WTC11 (cell line): ENCODE data around the gene KIAA0753. TPM values are rescaled to one million over a fixed set of nuclear protein-coding genes. Genes with fewer than 3 reads are reported as not detected.

Source experiments
- ATAC-seq: fragments of 200-7000 bp; cut with Tn5 transposase; 2 replicates; pipeline ENCODE4 v1.10.0; 2021; ENCODE audit warnings: mild to moderate bottlenecking, moderate library complexity
- CTCF ChIA-PET: fragments of 300-600 bp; sonication (Branson Sonifier 250); formaldehyde crosslinking; loops from one replicate; lab custom pipeline; 2021; ENCODE audit warnings: antibody characterized with exemption; lab: Charles Lee
- POLR2A ChIA-PET: fragments of 350-600 bp; sonication (Branson Sonifier 250); formaldehyde crosslinking; loops from one replicate; lab custom pipeline; 2021; ENCODE audit warnings: antibody characterized with exemption; lab: Charles Lee
- DNase-seq: peaks from one replicate; pipeline ENCODE4 v3.0.0; 2021; ENCODE audit warnings: low spot score
- H3K27ac Mint-ChIP-seq: 2 replicates; pipeline ENCODE4 v1.8.0; 2021; ENCODE audit warnings: mixed read lengths
- H3K27me3 Mint-ChIP-seq: 2 replicates; pipeline ENCODE4 v1.8.0; 2021; ENCODE audit warnings: low read depth, mild to moderate bottlenecking, moderate library complexity, mixed read lengths
- H3K36me3 Mint-ChIP-seq: 2 replicates; pipeline ENCODE4 v1.8.0; 2021; ENCODE audit warnings: mixed read lengths
- H3K4me1 Mint-ChIP-seq: 2 replicates; pipeline ENCODE4 v1.8.0; 2022; ENCODE audit warnings: mixed read lengths
- H3K4me3 Mint-ChIP-seq: 2 replicates; pipeline ENCODE4 v1.8.0; 2021; ENCODE audit warnings: mild to moderate bottlenecking, moderate library complexity, mixed read lengths
- H3K9me3 Mint-ChIP-seq: 2 replicates; pipeline ENCODE4 v1.8.0; 2021; ENCODE audit warnings: mixed read lengths
- AFF4 ChIP-seq: sonication (generic); formaldehyde crosslinking; IDR thresholded peaks from 2 replicates; pipeline ENCODE4 v1.8.1; 2023; ENCODE audit warnings: mild to moderate bottlenecking, missing genetic modification reagents, borderline replicate concordance
- ATF2 ChIP-seq: sonication (generic); formaldehyde crosslinking; IDR thresholded peaks from 2 replicates; pipeline ENCODE4 v1.8.1; 2022; ENCODE audit warnings: low read depth, missing genetic modification reagents, borderline replicate concordance
- ATF3 ChIP-seq: sonication (generic); formaldehyde crosslinking; conservative IDR thresholded peaks from 2 replicates; pipeline ENCODE4 v1.8.1; 2022; ENCODE audit warnings: mild to moderate bottlenecking, missing genetic modification reagents
- CREM ChIP-seq: sonication (generic); formaldehyde crosslinking; IDR thresholded peaks from 2 replicates; pipeline ENCODE4 v1.8.1; 2022; ENCODE audit warnings: mild to moderate bottlenecking, missing genetic modification reagents, moderate library complexity
- E2F4 ChIP-seq: sonication (generic); formaldehyde crosslinking; IDR thresholded peaks from 2 replicates; pipeline ENCODE4 v1.8.1; 2022; ENCODE audit warnings: low read depth, mild to moderate bottlenecking, moderate library complexity, missing genetic modification reagents, borderline replicate concordance
- ETV6 ChIP-seq: sonication (generic); formaldehyde crosslinking; IDR thresholded peaks from 2 replicates; pipeline ENCODE4 v1.8.1; 2022; ENCODE audit warnings: mild to moderate bottlenecking, missing genetic modification reagents
- FOXK1 ChIP-seq: sonication (generic); formaldehyde crosslinking; IDR thresholded peaks from 2 replicates; pipeline ENCODE4 v1.8.0; 2022; ENCODE audit warnings: mild to moderate bottlenecking, moderate library complexity, missing genetic modification reagents
- FOXP4 ChIP-seq: sonication (generic); formaldehyde crosslinking; IDR thresholded peaks from 2 replicates; pipeline ENCODE4 v1.8.0; 2022; ENCODE audit warnings: mild to moderate bottlenecking, missing genetic modification reagents
- HMGA2 ChIP-seq: fragments of 250-450 bp; sonication (Bioruptor Pico); IDR thresholded peaks from 2 replicates; pipeline ENCODE4 v1.4.0; 2021; ENCODE audit warnings: mild to moderate bottlenecking, moderate library complexity
- KAT7 ChIP-seq: sonication (generic); formaldehyde crosslinking; IDR thresholded peaks from 2 replicates; pipeline ENCODE4 v1.8.1; 2023; ENCODE audit warnings: missing genetic modification reagents, mild to moderate bottlenecking, borderline replicate concordance
- MLX ChIP-seq: sonication (generic); formaldehyde crosslinking; IDR thresholded peaks from 2 replicates; pipeline ENCODE4 v1.8.1; 2023; ENCODE audit warnings: mild to moderate bottlenecking, missing genetic modification reagents, moderate library complexity
- TP53 ChIP-seq: sonication (generic); formaldehyde crosslinking; IDR thresholded peaks from 2 replicates; pipeline ENCODE4 v1.8.1; 2023; ENCODE audit warnings: mild to moderate bottlenecking, missing genetic modification reagents
- ZNF232 ChIP-seq: sonication (generic); formaldehyde crosslinking; IDR thresholded peaks from 2 replicates; pipeline ENCODE4 v1.8.0; 2022; ENCODE audit warnings: mild to moderate bottlenecking, missing genetic modification reagents
- ZNF396 ChIP-seq: fragments of 250-450 bp; sonication (Bioruptor Pico); IDR thresholded peaks from 2 replicates; pipeline ENCODE4 v1.8.0; 2021; ENCODE audit warnings: mild to moderate bottlenecking, moderate library complexity, borderline replicate concordance
- ZNF532 ChIP-seq: fragments of 250-450 bp; sonication (Bioruptor Pico); IDR thresholded peaks from 2 replicates; pipeline ENCODE4 v1.9.0; 2021; ENCODE audit warnings: mild to moderate bottlenecking, borderline replicate concordance
- total RNA-seq: library from RNA; stranded (reverse); gene quantifications from 3 replicates; pipeline ENCODE4 v1.2.3, GENCODE V29; 2021

The KIAA0753 gene
- total RNA-seq, 1 experiment from 2014 or later: 22.8 TPM

- Mint-ChIP-seq H3K36me3 (peaks cover 9% of the 10 kb centered on the region; the same call in 1 of the 2 replicates), H3K27me3 (no peaks in the 10 kb centered on the region), H3K9me3 (no peaks in the 10 kb centered on the region), H3K4me3 (no peak overlapping the region), H3K4me1 (peaks cover 27% of the 10 kb centered on the region)
- CTCF ChIA-PET: interaction anchor here (0.6 to 1.9 kb wide), 4 partner anchors 24 to 139 kb away, joined by 3 to 6 read pairs (median 4); no protein-coding TSS in a partner anchor
- POLR2A ChIA-PET: interaction anchor here (0.6 to 1.0 kb wide), 2 partner anchors 13 to 29 kb away, joined by 3 read pairs; no protein-coding TSS in a partner anchor
- no peak for DNase-seq
- TF ChIP-seq ETV6 (CRISPR knock-in tag): no peak
- no peak for TF ChIP-seq ATF3 (CRISPR knock-in tag)
- no peak for TF ChIP-seq FOXP4 (CRISPR knock-in tag)
- TF ChIP-seq, all 79 proteins: peak for 0
- ATAC-seq: peak; percentile 46
- peak overlapping the region; percentile 64 for H3K27ac Mint-ChIP-seq
Observed at GRCh38 chr17:6574687-6575595, 65.6 kb downstream of the KIAA0753 start.

GRCh38 chr17:6573982-6574686 is 66.4 kb downstream of the KIAA0753 start:
- TF ChIP-seq KAT7 (CRISPR knock-in tag): no peak
- TF ChIP-seq AFF4 (CRISPR knock-in tag): no peak
- TF ChIP-seq HMGA2 (CRISPR knock-in tag): no peak
- no peak for TF ChIP-seq FOXK1 (CRISPR knock-in tag)
- no peak for TF ChIP-seq CREM (CRISPR knock-in tag)
- TF ChIP-seq ATF2 (CRISPR knock-in tag): no peak
- TF ChIP-seq ZNF532 (CRISPR knock-in tag): no peak
- no peak for TF ChIP-seq E2F4
- no peak for TF ChIP-seq ZNF232 (CRISPR knock-in tag)
- TF ChIP-seq MLX (CRISPR knock-in tag): no peak
- no peak for TF ChIP-seq TP53
- no peak for TF ChIP-seq ZNF396 (CRISPR knock-in tag)
- Mint-ChIP-seq H3K27me3 (no peaks in the 10 kb centered on the region), H3K36me3 (peaks cover 6% of the 10 kb centered on the region; the same call in 1 of the 2 replicates), H3K4me1 (peaks cover 22% of the 10 kb centered on the region), H3K9me3 (no peaks in the 10 kb centered on the region), H3K4me3 (no peak overlapping the region), H3K27ac (peak overlapping the region; percentile 54)
- POLR2A ChIA-PET: interaction anchor here (0.6 to 1.0 kb wide), 2 partner anchors 13 to 28 kb away, joined by 3 read pairs; no protein-coding TSS in a partner anchor
- DNase-seq (no peak), ATAC-seq (no peak)
- CTCF ChIA-PET: interaction anchor here (1.2 to 1.9 kb wide), 2 partner anchors 101 to 138 kb away, joined by 4 to 6 read pairs; no protein-coding TSS in a partner anchor
